H1 (cell line): ENCODE data around the gene CEP104. TPM values are rescaled to one million over a fixed set of nuclear protein-coding genes. Genes with fewer than 3 reads are reported as not detected.

Experiments used
- KDM1A ChIP-seq: fragments of 200-600, 300-600 bp; sonication (generic); IDR thresholded peaks from 2 replicates; pipeline ENCODE4 v1.7.1; 2016; ENCODE audit warnings: mild to moderate bottlenecking, low read length, borderline replicate concordance
- SIRT6 ChIP-seq: IDR thresholded peaks from one replicate; pipeline ENCODE4 v1.7.1; 2012; ENCODE audit warnings: low read length, inconsistent platforms
- polyA plus RNA-seq, 7 experiments: library from polyadenylated mRNA; depleted of rRNA in 3 of 7; stranded (reverse) in 5 of 7; unstranded in 2 of 7; fragments of >200 nt in 5 of 7; fragments of 200-250 nt in 2 of 7; gene quantifications; 1 replicate in 5 of 7; 2 replicates in 1 of 7; 4 replicates in 1 of 7; pipeline versions ENCODE4 v1.2.1 to v1.2.3, GENCODE V29; 2011 to 2013; ENCODE audit warnings: missing spikeins in 2 of 7, mixed read lengths in 2 of 7
- total RNA-seq: library from RNA; stranded (reverse); fragmentation: NEBNext Ultra II Directional; extraction: Animal tissue kit (Norgen Biotek cat#: 25700); gene quantifications from 2 replicates; pipeline ENCODE4 v1.2.1, GENCODE V29; 2021
- TF ChIP-seq, protein P1 (sequence below): fragments of 300-600 bp; sonication (generic); IDR thresholded peaks from 2 replicates; pipeline ENCODE4 v1.7.1; 2012; ENCODE audit warnings: low read length, moderate library complexity, mild to moderate bottlenecking, inconsistent platforms; ENCODE audit not compliant: insufficient replicate concordance

The CEP104 gene
- total and polyA plus RNA-seq, 2 of the 8 experiments (the other 6 are each of a cell fraction or from before 2014, with no cell fraction given): 8.0 to 43.9 TPM

DNA sequence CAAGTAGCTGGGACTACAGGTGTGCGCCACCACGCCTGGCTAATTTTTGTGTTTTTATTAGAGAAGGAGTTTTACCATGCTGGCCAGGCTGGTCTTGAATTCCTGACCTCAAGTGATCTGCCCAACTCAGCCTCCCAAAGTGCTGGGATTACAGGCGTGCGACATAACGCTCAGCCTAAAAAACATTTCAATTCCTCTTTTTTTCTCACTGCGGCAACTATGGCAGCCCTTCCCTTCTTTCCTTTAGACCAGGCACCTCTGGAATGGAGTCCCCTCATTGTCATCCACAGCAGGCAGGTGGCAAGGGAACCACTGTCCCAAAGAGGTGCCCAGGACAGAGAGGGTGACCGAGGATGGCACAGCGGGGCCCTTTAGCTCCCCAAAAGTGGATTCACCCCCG lies 14.1 kb downstream of the CEP104 start (continued):
- TF ChIP-seq, protein P1, sequence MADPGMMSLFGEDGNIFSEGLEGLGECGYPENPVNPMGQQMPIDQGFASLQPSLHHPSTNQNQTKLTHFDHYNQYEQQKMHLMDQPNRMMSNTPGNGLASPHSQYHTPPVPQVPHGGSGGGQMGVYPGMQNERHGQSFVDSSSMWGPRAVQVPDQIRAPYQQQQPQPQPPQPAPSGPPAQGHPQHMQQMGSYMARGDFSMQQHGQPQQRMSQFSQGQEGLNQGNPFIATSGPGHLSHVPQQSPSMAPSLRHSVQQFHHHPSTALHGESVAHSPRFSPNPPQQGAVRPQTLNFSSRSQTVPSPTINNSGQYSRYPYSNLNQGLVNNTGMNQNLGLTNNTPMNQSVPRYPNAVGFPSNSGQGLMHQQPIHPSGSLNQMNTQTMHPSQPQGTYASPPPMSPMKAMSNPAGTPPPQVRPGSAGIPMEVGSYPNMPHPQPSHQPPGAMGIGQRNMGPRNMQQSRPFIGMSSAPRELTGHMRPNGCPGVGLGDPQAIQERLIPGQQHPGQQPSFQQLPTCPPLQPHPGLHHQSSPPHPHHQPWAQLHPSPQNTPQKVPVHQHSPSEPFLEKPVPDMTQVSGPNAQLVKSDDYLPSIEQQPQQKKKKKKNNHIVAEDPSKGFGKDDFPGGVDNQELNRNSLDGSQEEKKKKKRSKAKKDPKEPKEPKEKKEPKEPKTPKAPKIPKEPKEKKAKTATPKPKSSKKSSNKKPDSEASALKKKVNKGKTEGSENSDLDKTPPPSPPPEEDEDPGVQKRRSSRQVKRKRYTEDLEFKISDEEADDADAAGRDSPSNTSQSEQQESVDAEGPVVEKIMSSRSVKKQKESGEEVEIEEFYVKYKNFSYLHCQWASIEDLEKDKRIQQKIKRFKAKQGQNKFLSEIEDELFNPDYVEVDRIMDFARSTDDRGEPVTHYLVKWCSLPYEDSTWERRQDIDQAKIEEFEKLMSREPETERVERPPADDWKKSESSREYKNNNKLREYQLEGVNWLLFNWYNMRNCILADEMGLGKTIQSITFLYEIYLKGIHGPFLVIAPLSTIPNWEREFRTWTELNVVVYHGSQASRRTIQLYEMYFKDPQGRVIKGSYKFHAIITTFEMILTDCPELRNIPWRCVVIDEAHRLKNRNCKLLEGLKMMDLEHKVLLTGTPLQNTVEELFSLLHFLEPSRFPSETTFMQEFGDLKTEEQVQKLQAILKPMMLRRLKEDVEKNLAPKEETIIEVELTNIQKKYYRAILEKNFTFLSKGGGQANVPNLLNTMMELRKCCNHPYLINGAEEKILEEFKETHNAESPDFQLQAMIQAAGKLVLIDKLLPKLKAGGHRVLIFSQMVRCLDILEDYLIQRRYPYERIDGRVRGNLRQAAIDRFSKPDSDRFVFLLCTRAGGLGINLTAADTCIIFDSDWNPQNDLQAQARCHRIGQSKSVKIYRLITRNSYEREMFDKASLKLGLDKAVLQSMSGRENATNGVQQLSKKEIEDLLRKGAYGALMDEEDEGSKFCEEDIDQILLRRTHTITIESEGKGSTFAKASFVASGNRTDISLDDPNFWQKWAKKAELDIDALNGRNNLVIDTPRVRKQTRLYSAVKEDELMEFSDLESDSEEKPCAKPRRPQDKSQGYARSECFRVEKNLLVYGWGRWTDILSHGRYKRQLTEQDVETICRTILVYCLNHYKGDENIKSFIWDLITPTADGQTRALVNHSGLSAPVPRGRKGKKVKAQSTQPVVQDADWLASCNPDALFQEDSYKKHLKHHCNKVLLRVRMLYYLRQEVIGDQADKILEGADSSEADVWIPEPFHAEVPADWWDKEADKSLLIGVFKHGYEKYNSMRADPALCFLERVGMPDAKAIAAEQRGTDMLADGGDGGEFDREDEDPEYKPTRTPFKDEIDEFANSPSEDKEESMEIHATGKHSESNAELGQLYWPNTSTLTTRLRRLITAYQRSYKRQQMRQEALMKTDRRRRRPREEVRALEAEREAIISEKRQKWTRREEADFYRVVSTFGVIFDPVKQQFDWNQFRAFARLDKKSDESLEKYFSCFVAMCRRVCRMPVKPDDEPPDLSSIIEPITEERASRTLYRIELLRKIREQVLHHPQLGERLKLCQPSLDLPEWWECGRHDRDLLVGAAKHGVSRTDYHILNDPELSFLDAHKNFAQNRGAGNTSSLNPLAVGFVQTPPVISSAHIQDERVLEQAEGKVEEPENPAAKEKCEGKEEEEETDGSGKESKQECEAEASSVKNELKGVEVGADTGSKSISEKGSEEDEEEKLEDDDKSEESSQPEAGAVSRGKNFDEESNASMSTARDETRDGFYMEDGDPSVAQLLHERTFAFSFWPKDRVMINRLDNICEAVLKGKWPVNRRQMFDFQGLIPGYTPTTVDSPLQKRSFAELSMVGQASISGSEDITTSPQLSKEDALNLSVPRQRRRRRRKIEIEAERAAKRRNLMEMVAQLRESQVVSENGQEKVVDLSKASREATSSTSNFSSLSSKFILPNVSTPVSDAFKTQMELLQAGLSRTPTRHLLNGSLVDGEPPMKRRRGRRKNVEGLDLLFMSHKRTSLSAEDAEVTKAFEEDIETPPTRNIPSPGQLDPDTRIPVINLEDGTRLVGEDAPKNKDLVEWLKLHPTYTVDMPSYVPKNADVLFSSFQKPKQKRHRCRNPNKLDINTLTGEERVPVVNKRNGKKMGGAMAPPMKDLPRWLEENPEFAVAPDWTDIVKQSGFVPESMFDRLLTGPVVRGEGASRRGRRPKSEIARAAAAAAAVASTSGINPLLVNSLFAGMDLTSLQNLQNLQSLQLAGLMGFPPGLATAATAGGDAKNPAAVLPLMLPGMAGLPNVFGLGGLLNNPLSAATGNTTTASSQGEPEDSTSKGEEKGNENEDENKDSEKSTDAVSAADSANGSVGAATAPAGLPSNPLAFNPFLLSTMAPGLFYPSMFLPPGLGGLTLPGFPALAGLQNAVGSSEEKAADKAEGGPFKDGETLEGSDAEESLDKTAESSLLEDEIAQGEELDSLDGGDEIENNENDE: no peak
- TF ChIP-seq KDM1A (no peak), SIRT6 (no peak)
